ENCODE data around the gene NEB.

DNA sequence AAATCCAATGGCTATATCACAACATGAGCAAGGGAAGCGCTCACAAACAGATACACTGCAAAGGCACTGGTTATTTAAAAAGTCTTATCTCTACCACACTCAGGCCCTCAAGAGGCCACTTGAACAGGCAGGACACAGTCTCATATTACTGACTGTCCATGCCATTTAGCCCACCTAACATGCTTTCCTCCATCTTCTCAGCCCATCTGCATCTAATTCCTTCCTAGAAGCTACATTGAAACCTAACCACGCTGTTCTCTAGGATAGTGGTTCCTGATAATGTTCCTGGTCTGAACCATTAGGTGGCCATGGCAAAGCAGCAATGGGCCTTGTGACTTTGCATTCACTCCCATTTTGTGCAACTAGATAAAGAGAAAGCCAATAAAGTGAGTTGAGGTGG lies 22.5 kb upstream of the NEB start:
- TF ChIP-seq, protein P1, sequence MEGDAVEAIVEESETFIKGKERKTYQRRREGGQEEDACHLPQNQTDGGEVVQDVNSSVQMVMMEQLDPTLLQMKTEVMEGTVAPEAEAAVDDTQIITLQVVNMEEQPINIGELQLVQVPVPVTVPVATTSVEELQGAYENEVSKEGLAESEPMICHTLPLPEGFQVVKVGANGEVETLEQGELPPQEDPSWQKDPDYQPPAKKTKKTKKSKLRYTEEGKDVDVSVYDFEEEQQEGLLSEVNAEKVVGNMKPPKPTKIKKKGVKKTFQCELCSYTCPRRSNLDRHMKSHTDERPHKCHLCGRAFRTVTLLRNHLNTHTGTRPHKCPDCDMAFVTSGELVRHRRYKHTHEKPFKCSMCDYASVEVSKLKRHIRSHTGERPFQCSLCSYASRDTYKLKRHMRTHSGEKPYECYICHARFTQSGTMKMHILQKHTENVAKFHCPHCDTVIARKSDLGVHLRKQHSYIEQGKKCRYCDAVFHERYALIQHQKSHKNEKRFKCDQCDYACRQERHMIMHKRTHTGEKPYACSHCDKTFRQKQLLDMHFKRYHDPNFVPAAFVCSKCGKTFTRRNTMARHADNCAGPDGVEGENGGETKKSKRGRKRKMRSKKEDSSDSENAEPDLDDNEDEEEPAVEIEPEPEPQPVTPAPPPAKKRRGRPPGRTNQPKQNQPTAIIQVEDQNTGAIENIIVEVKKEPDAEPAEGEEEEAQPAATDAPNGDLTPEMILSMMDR (IDR thresholded peaks at IDR 0.05) = no peak
- TF ChIP-seq POLR2A (IDR thresholded peaks at IDR 0.05) = no peak
- no peak for TF ChIP-seq EP300 (IDR thresholded peaks at IDR 0.05)
- TF ChIP-seq POLR2AphosphoS5 (IDR thresholded peaks at IDR 0.05) = no peak

Data from gastroesophageal sphincter (tissue), 3 donors.